ENCODE results near the gene ZGPAT.
A peak's percentile ranks its signal among the peaks of the same experiment; 100 is the strongest.

Gene ZGPAT

GRCh38 chr20:63693083-63693732 lies 14.6 kb upstream of the ZGPAT start:
- TF ChIP-seq CTCF (IDR thresholded peaks at IDR 0.05; ENCODE audit: low read depth, low read length) = no peak
- DNase-seq (ENCODE audit: low read depth in 2 of 2) = no peak
- no peak overlapping the region for H3K4me3 ChIP-seq (replicated peaks in 1 of 2; ENCODE audit: low read depth in 2 of 2, low read length in 2 of 2)

- DNase-seq (ENCODE audit: low read depth in 2 of 2) = no peak
- TF ChIP-seq CTCF (IDR thresholded peaks at IDR 0.05; ENCODE audit: low read depth, low read length) = no peak
- H3K4me3 ChIP-seq (replicated peaks in 1 of 2; ENCODE audit: low read depth in 2 of 2, low read length in 2 of 2) = no peak overlapping the region
These were observed 13.9 kb upstream of the ZGPAT start for GRCh38 chr20:63693733-63694583.

- H3K4me3 ChIP-seq (replicated peaks in 1 of 2; ENCODE audit: low read depth in 2 of 2, low read length in 2 of 2) = no peak overlapping the region
- TF ChIP-seq CTCF (IDR thresholded peaks at IDR 0.05; ENCODE audit: low read depth, low read length) = no peak
- DNase-seq (ENCODE audit: low read depth in 2 of 2) = no peak
These were observed 13.0 kb upstream of the ZGPAT start for GRCh38 chr20:63694584-63695423.

GRCh38 chr20:63695424-63696305 lies 12.2 kb upstream of the ZGPAT start:
- TF ChIP-seq CTCF (IDR thresholded peaks at IDR 0.05; ENCODE audit: low read depth, low read length) = no peak
- H3K4me3 ChIP-seq (replicated peaks in 1 of 2; ENCODE audit: low read depth in 2 of 2, low read length in 2 of 2) = no peak overlapping the region
- no peak for DNase-seq (ENCODE audit: low read depth in 2 of 2)

- peak in 1 of 2 donors; percentile 46 for DNase-seq (ENCODE audit: low read depth in 2 of 2)
- H3K4me3 ChIP-seq (replicated peaks in 1 of 2; ENCODE audit: low read depth in 2 of 2, low read length in 2 of 2) = peak overlapping the region in 1 of 2 donors; percentile 46
- no peak for TF ChIP-seq CTCF (IDR thresholded peaks at IDR 0.05; ENCODE audit: low read depth, low read length)
These were observed 11.6 kb upstream of the ZGPAT start for GRCh38 chr20:63696306-63696627.
